LNCaP clone FGC (cell line): ENCODE measurements around the gene LMOD1.

ENCODE experiments used
- DNase-seq: peaks from one replicate; pipeline ENCODE4 v3.0.0-alpha.2; 2011; ENCODE audit warnings: low read depth
- H3K4me3 ChIP-seq: 2 replicates; pipeline ENCODE4 v1.5.1; 2011; ENCODE audit warnings: mild to moderate bottlenecking, low read depth, low read length, control low read depth
- CTCF ChIP-seq: IDR thresholded peaks from 2 replicates; pipeline ENCODE4 v1.5.1; 2012; ENCODE audit warnings: mild to moderate bottlenecking; ENCODE audit not compliant: control insufficient read depth, insufficient read depth; ENCODE audit errors: extremely low read depth

Gene LMOD1

GRCh38 chr1:201883786-201884185 is 62.6 kb downstream of the LMOD1 start:
- DNase-seq: no peak
- TF ChIP-seq CTCF: no peak

GRCh38 chr1:201883266-201883665 is 63.1 kb downstream of the LMOD1 start:
- H3K4me3 ChIP-seq: no peak overlapping the region
- no peak for DNase-seq
- TF ChIP-seq CTCF: no peak

More at GRCh38 chr1:201883786-201884185, 62.6 kb downstream of the LMOD1 start:
- H3K4me3 ChIP-seq: no peak overlapping the region

- no peak for DNase-seq
- TF ChIP-seq CTCF: no peak
- H3K4me3 ChIP-seq: no peak overlapping the region
Observed at GRCh38 chr1:201882665-201883132, 63.6 kb downstream of the LMOD1 start.

GRCh38 chr1:201881617-201882016 is 64.7 kb downstream of the LMOD1 start:
- no peak overlapping the region for H3K4me3 ChIP-seq
- TF ChIP-seq CTCF: no peak
- no peak for DNase-seq

- no peak for TF ChIP-seq CTCF
- no peak overlapping the region for H3K4me3 ChIP-seq
- no peak for DNase-seq
Observed at GRCh38 chr1:201880928-201881571, 65.3 kb downstream of the LMOD1 start.

- H3K4me3 ChIP-seq: no peak overlapping the region
- DNase-seq: peak; percentile 70
- TF ChIP-seq CTCF: peak; percentile 72
Observed at GRCh38 chr1:201877877-201878401, 68.4 kb downstream of the LMOD1 start.

- TF ChIP-seq CTCF: 0 out of 2 replicates have a peak, but pooled peaks have one; percentile 30
Observed at GRCh38 chr1:201876148-201876818, 70.1 kb downstream of the LMOD1 start.

More at GRCh38 chr1:201876148-201876818, 70.1 kb downstream of the LMOD1 start:
- no peak overlapping the region for H3K4me3 ChIP-seq
- no peak for DNase-seq
